ENCODE data around the gene CHRNB1. TPM values are rescaled to one million over a fixed set of nuclear protein-coding genes. Genes with fewer than 3 reads are reported as not detected.
A peak's percentile ranks its signal among the peaks of the same experiment; 100 is the strongest.
"Not testable (repeated sequence)": the region's sequence is repeated elsewhere in the genome, so short reads cannot be mapped to it uniquely, and the experiment has no call there.

Gene CHRNB1
- total RNA-seq, 1 donor from 2014 or later: 9.7 TPM

DNA sequence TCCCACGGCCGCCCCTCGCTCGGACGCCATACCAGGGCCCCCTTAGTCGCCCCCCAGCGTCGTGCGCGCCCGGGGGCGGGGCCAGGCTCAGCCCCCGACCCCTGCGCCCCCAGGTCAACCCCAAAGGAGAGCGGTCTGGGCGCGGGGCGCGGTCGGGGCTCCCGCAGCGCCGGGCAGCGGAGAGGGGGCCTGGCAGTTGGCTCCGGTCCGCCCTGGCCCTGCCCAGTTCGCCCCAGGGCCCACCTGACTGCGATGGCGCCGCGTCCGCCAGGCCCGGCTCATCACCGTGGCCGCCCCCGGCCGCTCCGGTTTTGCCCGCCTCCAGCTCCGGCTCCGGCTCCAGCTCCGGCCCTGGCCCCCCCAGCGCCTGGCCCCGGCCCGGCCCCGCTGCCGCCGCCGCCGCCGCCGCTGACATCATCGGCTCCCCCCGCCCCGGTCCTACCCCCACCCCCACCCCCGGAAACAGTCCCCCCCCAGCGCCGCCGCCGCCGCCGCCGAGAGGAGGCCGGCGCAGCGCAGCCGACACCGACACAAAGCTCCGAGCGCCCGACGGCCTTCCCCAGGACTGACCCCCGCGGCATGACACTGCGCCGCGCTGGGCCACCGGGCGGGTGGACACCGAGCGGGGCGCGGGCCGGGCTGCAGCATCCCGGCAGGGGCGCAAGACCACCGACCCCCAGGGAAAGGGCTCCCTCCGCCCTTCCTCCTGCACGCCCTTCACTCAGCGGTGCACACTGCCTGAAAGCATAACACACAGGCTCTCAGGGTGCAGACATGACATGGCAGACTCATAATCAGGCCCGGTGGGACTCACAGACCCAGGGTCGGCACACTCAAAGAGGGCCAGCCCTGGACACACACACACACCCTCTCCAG is 34.6 kb downstream of the CHRNB1 start, which contains the start of gene ZBTB4:
ZBTB4 (minus strand) TSS at position 419 of the 876 bp plus-strand sequence. CDS start 12,830 bp downstream, outside the sequence.
- Histone ChIP-seq H3K27me3 (ENCODE audit: control insufficient read depth, insufficient read depth, low read length) (no peaks in the 10 kb centered on the region), H3K4me3 (ENCODE audit: low read depth, low read length) (peak within 1 kb of the TSS; percentile 85), H3K36me3 (ENCODE audit: control insufficient read depth, insufficient read depth, low read length) (no peaks in the 10 kb centered on the region)
- no peak for FAIRE-seq
- DNase-seq (ENCODE audit: low read depth): peak; percentile 15
- TF ChIP-seq, protein P1, sequence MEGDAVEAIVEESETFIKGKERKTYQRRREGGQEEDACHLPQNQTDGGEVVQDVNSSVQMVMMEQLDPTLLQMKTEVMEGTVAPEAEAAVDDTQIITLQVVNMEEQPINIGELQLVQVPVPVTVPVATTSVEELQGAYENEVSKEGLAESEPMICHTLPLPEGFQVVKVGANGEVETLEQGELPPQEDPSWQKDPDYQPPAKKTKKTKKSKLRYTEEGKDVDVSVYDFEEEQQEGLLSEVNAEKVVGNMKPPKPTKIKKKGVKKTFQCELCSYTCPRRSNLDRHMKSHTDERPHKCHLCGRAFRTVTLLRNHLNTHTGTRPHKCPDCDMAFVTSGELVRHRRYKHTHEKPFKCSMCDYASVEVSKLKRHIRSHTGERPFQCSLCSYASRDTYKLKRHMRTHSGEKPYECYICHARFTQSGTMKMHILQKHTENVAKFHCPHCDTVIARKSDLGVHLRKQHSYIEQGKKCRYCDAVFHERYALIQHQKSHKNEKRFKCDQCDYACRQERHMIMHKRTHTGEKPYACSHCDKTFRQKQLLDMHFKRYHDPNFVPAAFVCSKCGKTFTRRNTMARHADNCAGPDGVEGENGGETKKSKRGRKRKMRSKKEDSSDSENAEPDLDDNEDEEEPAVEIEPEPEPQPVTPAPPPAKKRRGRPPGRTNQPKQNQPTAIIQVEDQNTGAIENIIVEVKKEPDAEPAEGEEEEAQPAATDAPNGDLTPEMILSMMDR (IDR thresholded peaks at IDR 0.05; ENCODE audit: insufficient read depth, low read length, severe bottlenecking): no peak

DNA sequence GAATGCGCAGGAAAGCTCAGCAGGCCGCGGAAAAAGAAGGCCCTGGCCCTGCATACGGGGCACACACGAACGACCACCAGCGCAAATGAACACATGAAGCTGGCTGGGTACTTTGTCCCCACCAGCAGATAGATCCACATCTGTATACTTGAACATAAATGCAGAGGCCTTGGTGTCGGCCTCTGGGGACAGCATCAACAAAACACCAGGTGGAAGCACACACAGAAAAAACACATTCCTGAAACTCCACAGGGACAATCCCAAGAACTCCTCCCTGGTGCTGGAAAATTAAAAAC is 35.2 kb downstream of the CHRNB1 start:
- H3K27me3 ChIP-seq (ENCODE audit: control insufficient read depth, insufficient read depth, low read length): no peaks in the 10 kb centered on the region
- H3K36me3 ChIP-seq (ENCODE audit: control insufficient read depth, insufficient read depth, low read length): no peaks in the 10 kb centered on the region
- FAIRE-seq (no peak), DNase-seq (ENCODE audit: low read depth) (no peak)
- TF ChIP-seq, protein P1 (IDR thresholded peaks at IDR 0.05; ENCODE audit: insufficient read depth, low read length, severe bottlenecking): no peak
- peak overlapping the region; percentile 85 for H3K4me3 ChIP-seq (ENCODE audit: low read depth, low read length)

- not testable (repeated sequence) for H3K36me3 ChIP-seq (ENCODE audit: control insufficient read depth, insufficient read depth, low read length); H3K27me3 ChIP-seq (ENCODE audit: control insufficient read depth, insufficient read depth, low read length); DNase-seq (ENCODE audit: low read depth); H3K4me3 ChIP-seq (ENCODE audit: low read depth, low read length); FAIRE-seq
Measured at GRCh38 chr17:7481275-7481674, 36.4 kb downstream of the CHRNB1 start, which contains the start of gene SLC35G6. SLC35G6 (plus strand) TSS chr17:7481446; CDS start chr17:7481517, 71 bp downstream.

DNA sequence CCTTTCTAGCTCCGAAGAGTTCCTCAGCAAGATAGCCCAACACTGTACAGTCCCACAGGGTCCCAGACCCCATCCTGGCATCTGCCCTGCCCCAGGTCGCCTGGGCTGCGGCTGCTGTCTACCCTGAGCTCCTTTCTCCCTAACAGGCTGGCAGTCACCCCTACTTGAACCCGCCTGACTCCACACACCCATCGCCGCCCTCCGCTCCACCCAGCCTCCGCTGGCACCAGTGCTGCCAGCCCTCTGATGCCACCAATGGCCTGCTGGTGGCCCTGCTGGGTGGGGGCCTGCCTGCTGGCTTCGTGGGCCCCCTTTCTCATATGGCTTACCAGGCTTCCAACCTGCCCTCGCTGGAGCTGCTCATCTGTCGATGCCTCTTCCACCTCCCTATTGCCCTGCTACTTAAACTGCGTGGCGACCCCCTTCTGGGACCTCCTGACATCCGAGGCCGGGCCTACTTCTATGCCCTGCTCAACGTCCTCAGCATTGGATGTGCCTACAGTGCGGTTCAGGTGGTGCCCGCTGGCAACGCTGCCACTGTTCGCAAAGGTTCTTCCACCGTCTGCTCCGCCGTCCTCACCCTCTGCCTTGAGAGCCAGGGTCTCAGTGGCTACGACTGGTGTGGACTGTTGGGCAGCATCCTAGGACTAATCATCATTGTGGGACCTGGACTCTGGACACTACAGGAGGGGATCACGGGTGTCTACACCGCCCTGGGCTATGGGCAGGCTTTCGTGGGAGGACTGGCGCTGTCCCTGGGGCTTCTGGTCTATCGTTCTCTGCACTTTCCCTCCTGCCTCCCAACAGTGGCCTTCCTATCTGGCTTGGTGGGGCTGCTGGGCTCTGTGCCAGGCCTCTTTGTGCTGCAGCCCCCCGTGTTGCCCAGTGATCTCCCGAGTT is 37.2 kb downstream of the CHRNB1 start:
- H3K27me3 ChIP-seq (ENCODE audit: control insufficient read depth, insufficient read depth, low read length); DNase-seq (ENCODE audit: low read depth); FAIRE-seq; H3K36me3 ChIP-seq (ENCODE audit: control insufficient read depth, insufficient read depth, low read length); H3K4me3 ChIP-seq (ENCODE audit: low read depth, low read length): not testable (repeated sequence)

DNA sequence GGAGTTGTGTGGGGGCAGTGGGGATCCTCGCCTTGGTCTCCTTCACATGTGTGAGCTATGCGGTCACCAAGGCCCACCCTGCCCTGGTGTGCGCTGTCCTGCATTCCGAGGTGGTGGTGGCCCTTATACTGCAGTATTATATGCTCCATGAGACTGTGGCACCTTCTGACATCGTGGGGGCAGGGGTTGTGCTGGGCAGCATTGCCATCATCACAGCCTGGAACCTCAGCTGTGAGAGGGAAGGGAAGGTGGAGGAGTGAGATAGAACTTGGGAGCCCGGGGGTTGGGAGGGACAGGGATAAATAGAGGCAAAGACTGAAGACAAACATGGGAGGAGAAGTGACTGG is 37.9 kb downstream of the CHRNB1 start:
- FAIRE-seq; DNase-seq (ENCODE audit: low read depth); H3K27me3 ChIP-seq (ENCODE audit: control insufficient read depth, insufficient read depth, low read length); H3K36me3 ChIP-seq (ENCODE audit: control insufficient read depth, insufficient read depth, low read length); H3K4me3 ChIP-seq (ENCODE audit: low read depth, low read length): not testable (repeated sequence)

GRCh38 chr17:7483255-7484066 is 38.6 kb downstream of the CHRNB1 start:
- TF ChIP-seq, protein P1 (IDR thresholded peaks at IDR 0.05; ENCODE audit: insufficient read depth, low read length, severe bottlenecking): no peak
- FAIRE-seq (no peak), DNase-seq (ENCODE audit: low read depth) (peak; percentile 75)
- no peaks in the 10 kb centered on the region for H3K27me3 ChIP-seq (ENCODE audit: control insufficient read depth, insufficient read depth, low read length)
- peaks cover 1% of the 10 kb centered on the region for H3K36me3 ChIP-seq (ENCODE audit: control insufficient read depth, insufficient read depth, low read length)
- H3K4me3 ChIP-seq (ENCODE audit: low read depth, low read length): peak overlapping the region; percentile 79

Data from bronchial epithelial cell (primary cell).